Measurements from ENCODE around the gene NSFL1C. TPM values are rescaled to one million over a fixed set of nuclear protein-coding genes. Genes with fewer than 3 reads are reported as not detected.

NSFL1C gene
- total and polyA plus RNA-seq, 2 experiments from 2014 or later = 48.9 to 92.2 TPM

DNA sequence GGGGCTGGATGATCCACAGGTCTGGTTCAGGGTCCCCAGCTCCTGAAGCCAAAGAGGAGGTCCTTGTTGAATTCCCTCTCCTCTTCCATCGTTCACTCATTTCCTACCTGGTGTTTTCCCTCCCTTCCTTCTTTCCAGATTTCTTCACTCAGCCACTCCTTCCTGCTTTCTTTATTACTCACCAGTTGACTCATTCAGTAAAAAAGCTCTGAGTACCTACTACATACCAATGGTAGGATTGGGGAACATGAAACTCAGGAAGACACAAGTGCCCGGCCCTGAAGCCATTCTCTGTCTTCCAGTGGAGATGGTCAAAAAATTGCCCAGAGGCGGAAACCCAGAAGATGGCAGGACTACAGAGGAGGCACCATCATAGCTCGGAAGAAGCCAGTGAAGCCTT, 11.9 kb upstream of the NSFL1C start:
- H3K27me3 ChIP-seq (ENCODE audit: insufficient read depth) = no peaks in the 10 kb centered on the region
- H3K36me3 ChIP-seq (ENCODE audit: insufficient read depth) = no peaks in the 10 kb centered on the region
- no peak overlapping the region for H2AFZ ChIP-seq
- DNase-seq (ENCODE audit: low spot score) = no peak
- Mint-ChIP-seq H3K27me3 (ENCODE audit: insufficient read depth, low read depth, poor library complexity) (peaks cover 2% of the 10 kb centered on the region), H3K4me1 (peaks cover 2% of the 10 kb centered on the region; the same call in 1 of the 3 replicates), H3K27ac (no peak overlapping the region), H3K4me3 (no peak overlapping the region), H3K36me3 (ENCODE audit: low read depth) (no peaks in the 10 kb centered on the region), H3K9me3 (no peaks in the 10 kb centered on the region)
- H3K79me2 ChIP-seq (replicated peaks; ENCODE audit: insufficient read depth) = no peaks in the 10 kb centered on the region
- TF ChIP-seq NANOG (IDR thresholded peaks at IDR 0.05; ENCODE audit: borderline replicate concordance) (no peak), JUNB (IDR thresholded peaks at IDR 0.05; ENCODE audit: unreplicated experiment) (no peak), POLR2AphosphoS5 (IDR thresholded peaks at IDR 0.05; ENCODE audit: low read depth) (no peak), ZNF331 (CRISPR knock-in tag; IDR thresholded peaks at IDR 0.05; ENCODE audit: low read depth) (no peak), STAT1 (IDR thresholded peaks at IDR 0.05; ENCODE audit: unreplicated experiment) (no peak), EZH2 (IDR thresholded peaks at IDR 0.05; ENCODE audit: low read depth, unreplicated experiment) (no peak)
- TF ChIP-seq, protein P1, sequence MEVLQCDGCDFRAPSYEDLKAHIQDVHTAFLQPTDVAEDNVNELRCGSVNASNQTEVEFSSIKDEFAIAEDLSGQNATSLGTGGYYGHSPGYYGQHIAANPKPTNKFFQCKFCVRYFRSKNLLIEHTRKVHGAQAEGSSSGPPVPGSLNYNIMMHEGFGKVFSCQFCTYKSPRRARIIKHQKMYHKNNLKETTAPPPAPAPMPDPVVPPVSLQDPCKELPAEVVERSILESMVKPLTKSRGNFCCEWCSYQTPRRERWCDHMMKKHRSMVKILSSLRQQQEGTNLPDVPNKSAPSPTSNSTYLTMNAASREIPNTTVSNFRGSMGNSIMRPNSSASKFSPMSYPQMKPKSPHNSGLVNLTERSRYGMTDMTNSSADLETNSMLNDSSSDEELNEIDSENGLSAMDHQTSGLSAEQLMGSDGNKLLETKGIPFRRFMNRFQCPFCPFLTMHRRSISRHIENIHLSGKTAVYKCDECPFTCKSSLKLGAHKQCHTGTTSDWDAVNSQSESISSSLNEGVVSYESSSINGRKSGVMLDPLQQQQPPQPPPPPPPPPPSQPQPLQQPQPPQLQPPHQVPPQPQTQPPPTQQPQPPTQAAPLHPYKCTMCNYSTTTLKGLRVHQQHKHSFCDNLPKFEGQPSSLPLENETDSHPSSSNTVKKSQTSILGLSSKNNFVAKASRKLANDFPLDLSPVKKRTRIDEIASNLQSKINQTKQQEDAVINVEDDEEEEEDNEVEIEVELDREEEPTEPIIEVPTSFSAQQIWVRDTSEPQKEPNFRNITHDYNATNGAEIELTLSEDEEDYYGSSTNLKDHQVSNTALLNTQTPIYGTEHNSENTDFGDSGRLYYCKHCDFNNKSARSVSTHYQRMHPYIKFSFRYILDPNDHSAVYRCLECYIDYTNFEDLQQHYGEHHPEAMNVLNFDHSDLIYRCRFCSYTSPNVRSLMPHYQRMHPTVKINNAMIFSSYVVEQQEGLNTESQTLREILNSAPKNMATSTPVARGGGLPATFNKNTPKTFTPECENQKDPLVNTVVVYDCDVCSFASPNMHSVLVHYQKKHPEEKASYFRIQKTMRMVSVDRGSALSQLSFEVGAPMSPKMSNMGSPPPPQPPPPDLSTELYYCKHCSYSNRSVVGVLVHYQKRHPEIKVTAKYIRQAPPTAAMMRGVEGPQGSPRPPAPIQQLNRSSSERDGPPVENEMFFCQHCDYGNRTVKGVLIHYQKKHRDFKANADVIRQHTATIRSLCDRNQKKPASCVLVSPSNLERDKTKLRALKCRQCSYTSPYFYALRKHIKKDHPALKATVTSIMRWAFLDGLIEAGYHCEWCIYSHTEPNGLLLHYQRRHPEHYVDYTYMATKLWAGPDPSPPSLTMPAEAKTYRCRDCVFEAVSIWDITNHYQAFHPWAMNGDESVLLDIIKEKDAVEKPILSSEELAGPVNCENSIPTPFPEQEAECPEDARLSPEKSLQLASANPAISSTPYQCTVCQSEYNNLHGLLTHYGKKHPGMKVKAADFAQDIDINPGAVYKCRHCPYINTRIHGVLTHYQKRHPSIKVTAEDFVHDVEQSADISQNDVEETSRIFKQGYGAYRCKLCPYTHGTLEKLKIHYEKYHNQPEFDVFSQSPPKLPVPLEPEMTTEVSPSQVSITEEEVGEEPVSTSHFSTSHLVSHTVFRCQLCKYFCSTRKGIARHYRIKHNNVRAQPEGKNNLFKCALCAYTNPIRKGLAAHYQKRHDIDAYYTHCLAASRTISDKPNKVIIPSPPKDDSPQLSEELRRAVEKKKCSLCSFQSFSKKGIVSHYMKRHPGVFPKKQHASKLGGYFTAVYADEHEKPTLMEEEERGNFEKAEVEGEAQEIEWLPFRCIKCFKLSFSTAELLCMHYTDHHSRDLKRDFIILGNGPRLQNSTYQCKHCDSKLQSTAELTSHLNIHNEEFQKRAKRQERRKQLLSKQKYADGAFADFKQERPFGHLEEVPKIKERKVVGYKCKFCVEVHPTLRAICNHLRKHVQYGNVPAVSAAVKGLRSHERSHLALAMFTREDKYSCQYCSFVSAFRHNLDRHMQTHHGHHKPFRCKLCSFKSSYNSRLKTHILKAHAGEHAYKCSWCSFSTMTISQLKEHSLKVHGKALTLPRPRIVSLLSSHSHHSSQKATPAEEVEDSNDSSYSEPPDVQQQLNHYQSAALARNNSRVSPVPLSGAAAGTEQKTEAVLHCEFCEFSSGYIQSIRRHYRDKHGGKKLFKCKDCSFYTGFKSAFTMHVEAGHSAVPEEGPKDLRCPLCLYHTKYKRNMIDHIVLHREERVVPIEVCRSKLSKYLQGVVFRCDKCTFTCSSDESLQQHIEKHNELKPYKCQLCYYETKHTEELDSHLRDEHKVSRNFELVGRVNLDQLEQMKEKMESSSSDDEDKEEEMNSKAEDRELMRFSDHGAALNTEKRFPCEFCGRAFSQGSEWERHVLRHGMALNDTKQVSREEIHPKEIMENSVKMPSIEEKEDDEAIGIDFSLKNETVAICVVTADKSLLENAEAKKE (CRISPR knock-in tag; IDR thresholded peaks at IDR 0.05) = no peak
- TF ChIP-seq, protein P2, sequence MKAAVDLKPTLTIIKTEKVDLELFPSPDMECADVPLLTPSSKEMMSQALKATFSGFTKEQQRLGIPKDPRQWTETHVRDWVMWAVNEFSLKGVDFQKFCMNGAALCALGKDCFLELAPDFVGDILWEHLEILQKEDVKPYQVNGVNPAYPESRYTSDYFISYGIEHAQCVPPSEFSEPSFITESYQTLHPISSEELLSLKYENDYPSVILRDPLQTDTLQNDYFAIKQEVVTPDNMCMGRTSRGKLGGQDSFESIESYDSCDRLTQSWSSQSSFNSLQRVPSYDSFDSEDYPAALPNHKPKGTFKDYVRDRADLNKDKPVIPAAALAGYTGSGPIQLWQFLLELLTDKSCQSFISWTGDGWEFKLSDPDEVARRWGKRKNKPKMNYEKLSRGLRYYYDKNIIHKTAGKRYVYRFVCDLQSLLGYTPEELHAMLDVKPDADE (IDR thresholded peaks at IDR 0.05) = no peak
- no peaks in the 10 kb centered on the region for H3K4me1 ChIP-seq (ENCODE audit: insufficient read depth)
- ATAC-seq = no peak
- H4K20me1 ChIP-seq (replicated peaks; ENCODE audit: insufficient read depth) = no peaks in the 10 kb centered on the region
- H3F3A ChIP-seq (replicated peaks; ENCODE audit: low read depth) = no peaks in the 10 kb centered on the region
- H3K27ac ChIP-seq (ENCODE audit: low read depth) = no peak overlapping the region
- H3K4me3 ChIP-seq = no peak overlapping the region
- H3K9me2 ChIP-seq (ENCODE audit: insufficient read depth) = 0 out of 2 replicates have a peak, but pooled peaks cover 10% of the 10 kb centered on the region
- H3K4me2 ChIP-seq = no peak overlapping the region
